Fibroblast of the aortic adventitia (primary cell): Measurements from ENCODE around the gene PRR15L. TPM values are rescaled to one million over a fixed set of nuclear protein-coding genes. Genes with fewer than 3 reads are reported as not detected.

Experiments
- DNase-seq: peaks from one replicate; pipeline ENCODE4 v3.0.0-alpha.2; 2010; ENCODE audit warnings: low read depth
- H3K4me3 ChIP-seq: 2 replicates; pipeline ENCODE4 v1.5.1; 2011; ENCODE audit warnings: low read depth, mild to moderate bottlenecking, control low read depth, low read length, moderate library complexity
- total RNA-seq: library from RNA; depleted of rRNA; stranded (reverse); fragments of >200 nt; gene quantifications from 2 replicates; pipeline ENCODE4 v1.2.3, GENCODE V29; 2012; ENCODE audit warnings: low replicate concordance
- TF ChIP-seq, protein P1 (sequence below): IDR thresholded peaks from 2 replicates; pipeline ENCODE4 v1.5.1; 2011; ENCODE audit warnings: mild to moderate bottlenecking, low read length, control low read depth, inconsistent platforms; ENCODE audit not compliant: insufficient read depth

Gene PRR15L
- total RNA-seq, 1 donor: not detected

DNA sequence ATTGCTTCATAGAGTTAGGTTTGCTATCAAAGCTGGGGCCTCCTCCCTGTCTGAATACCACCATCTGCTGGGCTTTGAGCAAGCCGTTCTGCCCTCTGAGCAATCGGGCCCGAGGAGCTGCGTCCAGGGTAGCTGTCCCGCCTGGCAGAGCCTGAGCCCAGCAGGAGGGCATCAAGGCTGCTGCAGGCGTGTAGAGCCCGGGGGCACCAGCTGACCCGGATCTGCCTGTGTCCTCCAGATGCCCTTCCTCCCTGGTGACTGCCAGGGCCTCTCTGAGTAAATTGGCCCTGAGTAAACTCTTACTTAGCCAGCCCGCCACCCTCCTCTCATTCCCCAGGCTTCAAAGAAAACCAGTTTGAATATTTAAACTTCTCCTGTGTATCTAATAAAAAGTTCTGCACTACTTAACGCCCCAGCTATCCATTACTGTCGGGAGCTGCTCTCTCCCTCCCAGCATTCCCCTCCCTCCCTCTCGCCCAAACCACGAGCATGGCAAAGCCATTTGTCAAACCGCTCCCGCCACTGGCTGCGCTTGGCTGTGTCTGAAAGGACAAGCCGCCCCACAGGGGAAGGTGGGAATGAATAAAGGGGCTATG, 29.7 kb upstream of the PRR15L start:
- no peak for DNase-seq
- H3K4me3 ChIP-seq: no peak overlapping the region
- TF ChIP-seq, protein P1, sequence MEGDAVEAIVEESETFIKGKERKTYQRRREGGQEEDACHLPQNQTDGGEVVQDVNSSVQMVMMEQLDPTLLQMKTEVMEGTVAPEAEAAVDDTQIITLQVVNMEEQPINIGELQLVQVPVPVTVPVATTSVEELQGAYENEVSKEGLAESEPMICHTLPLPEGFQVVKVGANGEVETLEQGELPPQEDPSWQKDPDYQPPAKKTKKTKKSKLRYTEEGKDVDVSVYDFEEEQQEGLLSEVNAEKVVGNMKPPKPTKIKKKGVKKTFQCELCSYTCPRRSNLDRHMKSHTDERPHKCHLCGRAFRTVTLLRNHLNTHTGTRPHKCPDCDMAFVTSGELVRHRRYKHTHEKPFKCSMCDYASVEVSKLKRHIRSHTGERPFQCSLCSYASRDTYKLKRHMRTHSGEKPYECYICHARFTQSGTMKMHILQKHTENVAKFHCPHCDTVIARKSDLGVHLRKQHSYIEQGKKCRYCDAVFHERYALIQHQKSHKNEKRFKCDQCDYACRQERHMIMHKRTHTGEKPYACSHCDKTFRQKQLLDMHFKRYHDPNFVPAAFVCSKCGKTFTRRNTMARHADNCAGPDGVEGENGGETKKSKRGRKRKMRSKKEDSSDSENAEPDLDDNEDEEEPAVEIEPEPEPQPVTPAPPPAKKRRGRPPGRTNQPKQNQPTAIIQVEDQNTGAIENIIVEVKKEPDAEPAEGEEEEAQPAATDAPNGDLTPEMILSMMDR: no peak

DNA sequence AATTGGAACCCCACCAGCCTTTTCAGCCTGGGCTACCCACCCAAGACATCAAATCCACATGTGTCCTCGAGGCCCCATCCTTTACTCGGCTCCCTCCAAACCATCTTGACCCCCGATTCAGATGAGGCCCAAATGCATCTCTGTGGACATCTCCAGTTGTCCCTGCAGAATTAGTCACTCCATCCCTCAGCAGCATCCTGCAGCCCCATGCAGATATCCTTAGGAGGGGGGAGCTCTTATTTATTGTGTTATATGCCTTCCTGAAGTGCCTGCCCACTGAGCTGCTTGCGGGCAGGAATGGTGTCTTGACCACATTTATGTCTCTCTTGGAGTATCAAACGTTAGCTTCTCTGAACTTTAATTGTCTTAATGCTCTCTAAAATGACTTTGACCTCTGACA, 28.8 kb upstream of the PRR15L start:
- TF ChIP-seq, protein P1: no peak
- no peak for DNase-seq
- no peak overlapping the region for H3K4me3 ChIP-seq

DNA sequence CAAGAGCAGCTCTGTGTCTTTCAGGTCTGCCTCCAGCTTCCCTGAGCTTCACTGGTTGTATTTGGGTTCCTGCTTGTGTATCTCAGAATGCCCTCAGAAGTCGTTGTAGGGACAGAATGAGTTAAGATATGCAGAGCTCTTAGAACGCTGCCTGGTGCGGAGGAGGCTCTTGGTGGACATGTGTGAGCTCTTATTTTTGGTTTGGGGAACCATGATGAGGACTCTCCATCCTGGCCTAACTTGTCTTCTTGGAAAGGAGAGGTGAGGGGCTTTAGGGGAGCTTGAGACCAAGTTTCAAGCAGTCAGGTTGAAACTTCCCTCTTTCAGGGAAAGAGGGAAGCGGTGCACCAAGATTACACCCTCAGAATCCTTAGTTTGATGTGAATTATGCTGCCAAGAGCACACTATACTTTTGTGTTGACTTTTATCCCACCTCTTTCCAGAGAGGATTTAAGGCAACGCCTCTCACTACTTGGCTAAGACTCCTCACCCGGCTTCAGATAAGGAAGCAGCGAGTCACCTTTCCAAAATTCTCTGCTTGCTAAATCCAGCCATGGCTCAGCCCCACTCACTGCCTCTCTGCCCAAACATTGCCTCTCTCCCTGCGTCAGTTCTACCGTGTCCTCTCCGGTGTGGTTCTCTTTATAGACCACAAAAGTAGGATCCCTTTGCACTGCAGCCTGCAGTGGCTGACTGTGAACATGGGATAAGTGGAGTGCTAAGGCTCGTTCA, 26.0 kb upstream of the PRR15L start:
- DNase-seq: peak; percentile 64
- H3K4me3 ChIP-seq: no peak overlapping the region
- TF ChIP-seq, protein P1: no peak

DNA sequence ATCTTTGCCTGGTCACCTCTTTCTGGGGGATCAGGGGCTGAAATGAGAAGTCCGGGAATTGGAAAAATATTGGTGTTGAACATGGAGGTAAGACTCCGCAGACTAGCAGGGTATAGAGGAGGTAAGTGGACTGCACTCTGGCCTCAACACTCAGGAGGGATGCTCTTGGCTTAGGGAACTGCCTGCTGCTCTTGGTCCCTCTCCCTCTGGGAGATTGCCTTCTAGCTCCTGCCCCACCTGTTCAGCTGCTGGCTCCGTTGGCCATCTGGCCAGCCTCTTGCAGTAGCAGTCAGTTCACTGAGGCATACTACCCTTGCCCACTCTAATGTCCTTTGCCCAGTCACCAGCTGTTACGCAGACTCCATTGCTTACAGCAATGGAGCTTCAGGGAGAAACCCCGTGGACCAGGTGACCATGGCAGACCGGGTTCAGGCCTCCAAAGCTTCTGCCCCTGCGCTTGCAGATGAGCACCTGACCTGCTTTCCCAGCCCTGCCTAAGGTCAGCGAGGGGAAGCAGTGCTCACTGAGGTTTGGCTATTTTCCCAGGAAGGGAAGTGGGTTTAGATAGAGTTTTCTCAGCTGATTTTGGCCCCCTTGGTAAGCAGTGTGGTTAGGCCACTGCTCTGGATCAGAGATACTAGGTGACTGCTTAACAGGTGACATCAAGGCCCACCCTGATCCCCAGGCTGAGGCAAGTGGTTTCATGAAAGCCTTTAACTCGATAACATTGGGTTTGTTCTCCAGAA, 25.1 kb upstream of the PRR15L start:
- no peak for DNase-seq
- TF ChIP-seq, protein P1: no peak
- no peak overlapping the region for H3K4me3 ChIP-seq

DNA sequence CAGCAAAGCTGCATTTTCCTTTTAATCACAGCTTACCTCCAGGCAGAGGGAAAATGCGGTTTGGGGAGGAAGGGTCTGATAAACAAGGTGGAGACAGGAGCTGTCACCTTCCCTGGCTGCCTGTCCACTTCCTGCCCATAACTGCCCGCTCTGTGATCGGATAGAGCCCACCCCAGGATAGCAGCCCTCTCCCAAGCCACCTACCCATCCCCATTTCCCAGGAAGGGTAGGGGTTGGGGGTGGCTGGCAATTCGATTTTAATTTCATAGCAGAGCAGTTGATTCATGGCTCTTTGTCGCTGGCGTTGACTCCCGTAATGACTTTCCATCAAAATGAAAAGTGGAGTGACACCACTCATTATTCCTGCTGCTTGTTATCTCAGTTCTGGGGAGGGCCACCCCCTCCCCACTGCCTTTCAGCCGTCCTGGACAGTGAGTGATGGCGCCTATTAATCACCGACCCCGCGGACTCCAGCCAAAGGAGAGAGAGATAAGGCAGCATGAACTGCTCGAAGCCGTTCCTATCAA, 24.5 kb upstream of the PRR15L start:
- DNase-seq: no peak
- TF ChIP-seq, protein P1: no peak
- H3K4me3 ChIP-seq: no peak overlapping the region

GRCh38 chr17:47981462-47981861, 23.8 kb upstream of the PRR15L start:
- TF ChIP-seq, protein P1: no peak
- no peak for DNase-seq
- H3K4me3 ChIP-seq: no peak overlapping the region
